GM12892 (cell line): ENCODE measurements around the gene TSPAN9.

Experiments
- DNase-seq: peaks from one replicate; pipeline ENCODE4 v3.0.0; 2011; ENCODE audit not compliant: insufficient read length
- FAIRE-seq: peaks from 2 replicates; lab custom pipeline; 2011; peaks lifted over from hg19 to GRCh38; lab: Jason Lieb, UNC
- POLR2A ChIP-seq: IDR thresholded peaks from 2 replicates; pipeline ENCODE4 v1.6.1; 2011; ENCODE audit warnings: low read depth, low read length, control low read depth
- POLR2AphosphoS5 ChIP-seq: IDR thresholded peaks from 2 replicates; pipeline ENCODE4 v1.6.1; 2011; ENCODE audit warnings: low read depth, low read length, control low read depth
- TAF1 ChIP-seq: IDR thresholded peaks from 2 replicates; pipeline ENCODE4 v1.6.1; 2011; ENCODE audit warnings: low read depth, mild to moderate bottlenecking, control low read depth, low read length, borderline replicate concordance

The TSPAN9 gene

GRCh38 chr12:3205742-3206519, 128.8 kb downstream of the TSPAN9 start:
- FAIRE-seq (no peak), DNase-seq (no peak)
- TF ChIP-seq TAF1 (no peak), POLR2AphosphoS5 (no peak), POLR2A (no peak)

- TF ChIP-seq POLR2AphosphoS5 (no peak), TAF1 (no peak), POLR2A (no peak)
- no peak for DNase-seq
- FAIRE-seq = no peak
Measured at GRCh38 chr12:3206536-3207072, 129.4 kb downstream of the TSPAN9 start.

GRCh38 chr12:3207175-3207574, 130.0 kb downstream of the TSPAN9 start:
- TF ChIP-seq POLR2AphosphoS5 (no peak), POLR2A (no peak), TAF1 (no peak)
- no peak for FAIRE-seq

GRCh38 chr12:3207858-3208257, 130.7 kb downstream of the TSPAN9 start:
- FAIRE-seq = no peak
- DNase-seq = no peak
- TF ChIP-seq POLR2A (no peak), TAF1 (no peak), POLR2AphosphoS5 (no peak)

More at GRCh38 chr12:3207175-3207574, 130.0 kb downstream of the TSPAN9 start:
- no peak for DNase-seq

- DNase-seq (no peak), FAIRE-seq (no peak)
- TF ChIP-seq TAF1 = no peak
Measured at GRCh38 chr12:3213188-3213587, 136.0 kb downstream of the TSPAN9 start.

GRCh38 chr12:3213768-3214167, 136.6 kb downstream of the TSPAN9 start:
- FAIRE-seq (no peak), DNase-seq (no peak)
- TF ChIP-seq POLR2A (no peak), POLR2AphosphoS5 (no peak), TAF1 (no peak)

GRCh38 chr12:3214526-3215365, 137.6 kb downstream of the TSPAN9 start:
- TF ChIP-seq TAF1 (no peak), POLR2A (no peak), POLR2AphosphoS5 (no peak)
- no peak for FAIRE-seq

GRCh38 chr12:3215410-3215975, 138.3 kb downstream of the TSPAN9 start:
- FAIRE-seq (no peak), DNase-seq (no peak)
- TF ChIP-seq POLR2AphosphoS5 (no peak), POLR2A (no peak), TAF1 (no peak)

More at GRCh38 chr12:3214526-3215365, 137.6 kb downstream of the TSPAN9 start:
- no peak for DNase-seq

GRCh38 chr12:3216097-3216496, 138.9 kb downstream of the TSPAN9 start:
- TF ChIP-seq POLR2AphosphoS5 (no peak), POLR2A (no peak), TAF1 (no peak)
- FAIRE-seq = no peak
- DNase-seq = no peak

GRCh38 chr12:3216726-3217682, 139.8 kb downstream of the TSPAN9 start:
- TF ChIP-seq POLR2AphosphoS5 (no peak), TAF1 (no peak), POLR2A (no peak)
- DNase-seq (no peak), FAIRE-seq (no peak)

GRCh38 chr12:3217683-3218079, 140.5 kb downstream of the TSPAN9 start:
- FAIRE-seq (no peak), DNase-seq (no peak)
- TF ChIP-seq TAF1 (no peak), POLR2AphosphoS5 (no peak), POLR2A (no peak)
